Karpas-422 (cell line): ENCODE measurements around the gene GAK. TPM values are rescaled to one million over a fixed set of nuclear protein-coding genes. Genes with fewer than 3 reads are reported as not detected.

Experiments used
- DNase-seq: peaks from one replicate; pipeline ENCODE4 v3.0.0-alpha.2; 2015
- H2AFZ ChIP-seq: fragments of 200-600 bp; sonication (generic); 2 replicates; pipeline ENCODE4 v1.6.1; 2014; ENCODE audit warnings: antibody characterized with exemption, low read length, mixed read lengths
- H3K27ac ChIP-seq: fragments of 200-600 bp; sonication (generic); 2 replicates; pipeline ENCODE4 v1.5.1; 2014; ENCODE audit warnings: mild to moderate bottlenecking, low read length, moderate library complexity
- H3K27me3 ChIP-seq: fragments of 200-600 bp; sonication (generic); 2 replicates; pipeline ENCODE4 v1.6.1; 2014; ENCODE audit warnings: low read length, mixed read lengths
- H3K36me3 ChIP-seq: fragments of 200-600 bp; sonication (generic); 2 replicates; pipeline ENCODE4 v1.6.1; 2014; ENCODE audit warnings: low read length, mixed read lengths; ENCODE audit not compliant: insufficient read depth
- H3K4me1 ChIP-seq: fragments of 200-600 bp; sonication (generic); 2 replicates; pipeline ENCODE4 v1.6.1; 2014; ENCODE audit warnings: mild to moderate bottlenecking, low read length, mixed read lengths
- H3K4me2 ChIP-seq: fragments of 200-600 bp; sonication (generic); 2 replicates; pipeline ENCODE4 v1.6.1; 2014; ENCODE audit warnings: low read length, low read depth, mild to moderate bottlenecking; ENCODE audit not compliant: poor library complexity, severe bottlenecking
- H3K4me3 ChIP-seq: fragments of 200-600 bp; sonication (generic); 2 replicates; pipeline ENCODE4 v1.5.1; 2014; ENCODE audit warnings: mild to moderate bottlenecking, antibody characterized with exemption, low read length, mixed read lengths
- H3K79me2 ChIP-seq: fragments of 200-600 bp; sonication (generic); 2 replicates; pipeline ENCODE4 v1.6.1; 2014; ENCODE audit warnings: mild to moderate bottlenecking, low read length, mixed read lengths
- H3K9ac ChIP-seq: fragments of 200-600 bp; sonication (generic); 2 replicates; pipeline ENCODE4 v1.6.0; 2014; ENCODE audit warnings: low read length
- H3K9me2 ChIP-seq: fragments of 200-600 bp; sonication (generic), shearing (Covaris generic); replicated peaks from 2 replicates; pipeline ENCODE4 v1.6.0; 2014; ENCODE audit warnings: mild to moderate bottlenecking, low read length, moderate library complexity; ENCODE audit not compliant: insufficient read depth
- H3K9me3 ChIP-seq: fragments of 300-700, 200-600 bp; sonication (generic); 2 replicates; pipeline ENCODE4 v1.6.1; 2014; ENCODE audit warnings: low read length, mixed read lengths
- H4K20me1 ChIP-seq: fragments of 200-600 bp; sonication (generic); 2 replicates; pipeline ENCODE4 v1.6.1; 2014; ENCODE audit warnings: mild to moderate bottlenecking, antibody characterized with exemption, low read length, low read depth; ENCODE audit not compliant: insufficient read depth
- total RNA-seq: library from RNA; depleted of rRNA; stranded (reverse); fragments of >200 nt; shearing (Covaris generic); gene quantifications from 2 replicates; pipeline ENCODE4 v1.2.3, GENCODE V29; 2014; ENCODE audit warnings: low replicate concordance

The GAK gene
- total RNA-seq, 1 experiment from 2014 or later = 48.8 TPM

DNA sequence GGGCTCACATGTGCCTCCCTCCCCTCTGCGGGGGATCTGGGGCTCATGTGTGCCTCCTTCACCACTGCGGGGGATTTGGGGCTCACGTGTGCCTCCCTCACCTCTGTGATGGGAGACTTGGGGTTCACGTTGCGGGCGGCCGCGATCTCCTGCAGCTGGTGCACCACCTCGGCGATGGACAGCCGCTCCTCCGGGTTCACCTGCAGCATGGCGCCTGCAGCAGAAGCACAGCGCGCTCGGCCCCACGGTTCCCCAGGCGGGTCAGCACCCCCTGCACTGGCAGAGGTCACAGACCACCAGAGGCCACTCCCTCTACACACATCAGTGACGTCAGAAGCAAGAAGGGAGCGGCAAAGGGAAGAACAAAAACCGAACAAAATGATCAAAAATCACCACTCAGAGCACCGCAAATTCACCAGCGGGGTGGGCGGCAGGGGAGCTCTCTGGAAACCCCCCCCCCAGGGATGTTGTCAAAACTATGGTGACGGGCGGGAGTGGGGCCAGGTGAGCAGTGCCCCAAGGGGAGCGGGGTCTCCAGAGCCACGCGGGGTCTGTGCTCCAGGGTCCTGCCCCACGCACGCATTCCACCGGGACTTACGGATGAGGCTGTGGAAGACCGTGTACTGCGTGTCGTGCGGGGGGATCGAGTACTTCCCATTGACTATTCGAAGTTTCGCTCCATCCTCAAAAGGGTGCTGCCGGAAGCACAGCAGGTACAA, 38.7 kb downstream of the GAK start:
- no peak overlapping the region for H3K4me2 ChIP-seq
- H3K36me3 ChIP-seq = peaks cover 5% of the 10 kb centered on the region; the same call in 1 of the 2 replicates
- no peak overlapping the region for H2AFZ ChIP-seq
- no peaks in the 10 kb centered on the region for H3K4me1 ChIP-seq
- no peaks in the 10 kb centered on the region for H3K9me3 ChIP-seq
- H3K4me3 ChIP-seq = no peak overlapping the region
- H3K79me2 ChIP-seq = no peaks in the 10 kb centered on the region
- 0 out of 2 replicates have a peak, but pooled peaks cover 2% of the 10 kb centered on the region for H4K20me1 ChIP-seq
- no peak for DNase-seq
- no peak overlapping the region for H3K9ac ChIP-seq
- no peaks in the 10 kb centered on the region for H3K27me3 ChIP-seq
- H3K9me2 ChIP-seq = no peaks in the 10 kb centered on the region
- no peak overlapping the region for H3K27ac ChIP-seq

DNA sequence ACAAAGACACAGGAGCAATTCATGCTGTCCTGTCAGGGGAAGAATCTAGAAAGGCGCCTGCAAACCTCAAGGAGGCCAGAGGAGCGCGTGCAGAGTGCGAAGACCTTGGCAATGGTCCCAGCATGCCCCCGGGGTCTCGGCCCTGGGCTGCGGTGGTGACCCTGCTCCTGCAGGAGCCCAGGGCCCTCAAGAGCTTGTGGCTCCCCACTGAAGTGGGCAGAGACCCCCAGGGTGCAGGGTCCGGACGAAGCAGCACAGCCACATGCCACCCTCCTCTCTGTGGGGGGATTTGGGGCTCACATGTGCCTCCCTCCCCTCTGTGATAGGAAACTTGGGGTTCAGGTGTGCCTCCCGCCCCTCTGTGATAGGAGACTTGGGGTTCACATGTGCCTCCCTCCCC, 39.3 kb downstream of the GAK start:
- H3K9me3 ChIP-seq = no peaks in the 10 kb centered on the region
- H3K9me2 ChIP-seq = no peaks in the 10 kb centered on the region
- H3K4me1 ChIP-seq = no peaks in the 10 kb centered on the region
- H3K4me2 ChIP-seq = no peak overlapping the region
- no peak for DNase-seq
- H3K27me3 ChIP-seq = no peaks in the 10 kb centered on the region
- no peaks in the 10 kb centered on the region for H4K20me1 ChIP-seq
- no peaks in the 10 kb centered on the region for H3K79me2 ChIP-seq
- H3K9ac ChIP-seq = no peak overlapping the region
- H3K36me3 ChIP-seq = peaks cover 5% of the 10 kb centered on the region; the same call in 1 of the 2 replicates
- no peak overlapping the region for H3K4me3 ChIP-seq
- no peak overlapping the region for H3K27ac ChIP-seq
- no peak overlapping the region for H2AFZ ChIP-seq

DNA sequence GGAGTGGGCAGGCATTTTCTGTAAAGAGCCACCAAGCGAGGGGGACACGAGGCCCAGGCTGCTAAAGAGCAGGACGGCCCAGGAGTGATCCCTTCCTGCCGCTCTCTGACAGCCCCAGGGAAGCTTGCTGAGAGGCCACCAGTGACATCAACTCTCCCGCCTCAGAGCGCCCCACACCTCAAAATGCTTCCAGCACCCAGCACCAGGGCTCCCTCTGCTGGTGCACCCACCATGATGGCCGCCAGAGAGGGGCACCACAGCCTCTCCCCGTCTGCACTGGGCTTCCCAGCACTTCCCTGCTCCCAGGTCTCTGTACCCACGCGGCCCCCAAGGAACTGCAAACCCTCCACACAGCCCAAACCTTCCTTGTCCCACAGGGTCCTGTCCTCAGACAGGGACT, 40.4 kb downstream of the GAK start:
- Histone ChIP-seq H3K36me3 (peaks cover 4% of the 10 kb centered on the region; the same call in 1 of the 2 replicates), H3K27ac (no peak overlapping the region), H3K4me1 (no peaks in the 10 kb centered on the region), H3K4me2 (no peak overlapping the region), H3K9me2 (no peaks in the 10 kb centered on the region), H2AFZ (no peak overlapping the region), H3K9me3 (no peaks in the 10 kb centered on the region), H3K4me3 (no peak overlapping the region), H4K20me1 (no peaks in the 10 kb centered on the region), H3K79me2 (no peaks in the 10 kb centered on the region), H3K27me3 (no peaks in the 10 kb centered on the region), H3K9ac (no peak overlapping the region)
- DNase-seq = peak; percentile 73

DNA sequence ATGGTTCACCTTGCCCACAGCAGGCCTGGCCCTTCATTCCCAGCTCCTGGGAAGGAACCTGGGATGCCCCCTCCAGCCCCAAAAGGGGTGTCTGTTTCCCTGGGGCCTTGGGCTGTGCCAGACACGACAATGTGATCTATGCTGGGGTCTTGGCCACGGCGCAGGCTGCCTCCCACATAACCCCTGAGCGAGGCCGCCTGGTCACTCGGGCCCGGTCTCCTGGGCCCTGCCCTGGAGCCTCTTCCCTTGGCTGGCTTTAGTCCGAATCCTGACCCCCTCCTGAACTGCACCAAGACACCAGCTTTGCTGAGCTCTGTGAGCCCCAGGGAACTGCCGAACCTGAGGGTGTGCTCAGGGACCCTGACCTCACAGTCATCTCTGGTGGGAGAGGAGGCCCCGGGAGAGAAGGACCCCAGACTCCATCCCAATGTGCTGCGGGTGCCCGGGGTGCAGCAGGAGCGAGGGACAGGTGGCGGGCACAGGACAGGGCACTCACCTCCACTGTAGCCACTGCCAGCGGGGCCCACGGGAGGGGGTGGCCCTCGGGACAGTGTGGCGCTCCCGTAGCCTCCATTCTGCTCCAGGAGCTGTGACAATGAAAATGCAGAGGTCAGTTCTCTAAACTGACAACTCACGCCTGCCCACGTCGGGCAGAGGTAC, 42.0 kb downstream of the GAK start:
- Histone ChIP-seq H3K27me3 (no peaks in the 10 kb centered on the region), H3K36me3 (no peaks in the 10 kb centered on the region), H3K4me1 (no peaks in the 10 kb centered on the region), H3K9ac (no peak overlapping the region), H2AFZ (no peak overlapping the region), H4K20me1 (no peaks in the 10 kb centered on the region), H3K4me3 (no peak overlapping the region), H3K79me2 (no peaks in the 10 kb centered on the region), H3K9me3 (no peaks in the 10 kb centered on the region), H3K27ac (no peak overlapping the region), H3K4me2 (no peak overlapping the region), H3K9me2 (no peaks in the 10 kb centered on the region)
- no peak for DNase-seq

DNA sequence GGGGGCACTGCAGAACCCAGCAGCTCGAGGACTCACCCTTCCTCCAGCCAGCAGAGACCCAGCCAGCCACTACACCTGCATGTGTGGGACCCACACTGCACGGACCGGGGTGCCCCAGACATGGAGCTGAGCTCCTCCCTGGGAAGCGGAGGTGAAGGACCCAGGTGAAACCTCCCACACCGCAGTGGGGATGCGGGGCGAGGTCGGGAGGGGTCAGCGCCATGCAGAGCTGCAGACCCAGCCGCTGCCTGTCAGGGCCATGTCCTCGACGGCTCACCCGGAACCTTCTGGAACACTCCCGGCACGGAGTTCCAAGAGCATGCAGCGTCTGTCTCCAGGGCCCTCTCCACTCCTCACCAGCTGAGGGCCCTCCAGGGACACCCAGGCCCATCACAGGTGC, 42.6 kb downstream of the GAK start:
- Histone ChIP-seq H3K9me3 (no peaks in the 10 kb centered on the region), H3K9ac (no peak overlapping the region), H2AFZ (no peak overlapping the region), H3K4me3 (no peak overlapping the region), H3K79me2 (no peaks in the 10 kb centered on the region), H4K20me1 (no peaks in the 10 kb centered on the region), H3K4me2 (no peak overlapping the region), H3K27ac (no peak overlapping the region), H3K36me3 (no peaks in the 10 kb centered on the region), H3K9me2 (no peaks in the 10 kb centered on the region), H3K27me3 (no peaks in the 10 kb centered on the region), H3K4me1 (no peaks in the 10 kb centered on the region)
- DNase-seq = no peak

DNA sequence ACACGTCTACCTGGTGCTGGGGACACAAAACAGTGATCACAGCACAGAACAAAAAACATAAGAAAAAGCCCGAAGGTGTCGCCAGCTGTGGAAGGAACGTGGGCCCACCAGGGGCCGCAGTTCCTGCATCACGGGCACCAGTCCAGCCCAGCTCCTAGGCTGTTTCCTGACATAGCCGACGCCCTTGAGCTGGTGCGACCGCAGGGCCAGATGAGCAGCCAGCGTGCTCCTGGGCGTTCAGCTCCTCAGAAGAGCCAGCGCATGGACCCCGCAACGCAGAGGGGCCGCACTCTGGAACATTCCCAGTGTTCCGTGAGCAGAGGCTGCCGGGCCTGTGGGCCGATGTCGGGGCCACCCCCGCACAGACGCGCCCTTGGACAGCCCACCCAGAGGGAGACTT, 44.1 kb downstream of the GAK start:
- H2AFZ ChIP-seq = no peak overlapping the region
- no peak for DNase-seq
- H3K4me3 ChIP-seq = no peak overlapping the region
- H4K20me1 ChIP-seq = no peaks in the 10 kb centered on the region
- no peaks in the 10 kb centered on the region for H3K4me1 ChIP-seq
- H3K36me3 ChIP-seq = no peaks in the 10 kb centered on the region
- no peak overlapping the region for H3K27ac ChIP-seq
- H3K4me2 ChIP-seq = no peak overlapping the region
- no peak overlapping the region for H3K9ac ChIP-seq
- no peaks in the 10 kb centered on the region for H3K9me3 ChIP-seq
- no peaks in the 10 kb centered on the region for H3K79me2 ChIP-seq
- H3K27me3 ChIP-seq = no peaks in the 10 kb centered on the region
- H3K9me2 ChIP-seq = no peaks in the 10 kb centered on the region

DNA sequence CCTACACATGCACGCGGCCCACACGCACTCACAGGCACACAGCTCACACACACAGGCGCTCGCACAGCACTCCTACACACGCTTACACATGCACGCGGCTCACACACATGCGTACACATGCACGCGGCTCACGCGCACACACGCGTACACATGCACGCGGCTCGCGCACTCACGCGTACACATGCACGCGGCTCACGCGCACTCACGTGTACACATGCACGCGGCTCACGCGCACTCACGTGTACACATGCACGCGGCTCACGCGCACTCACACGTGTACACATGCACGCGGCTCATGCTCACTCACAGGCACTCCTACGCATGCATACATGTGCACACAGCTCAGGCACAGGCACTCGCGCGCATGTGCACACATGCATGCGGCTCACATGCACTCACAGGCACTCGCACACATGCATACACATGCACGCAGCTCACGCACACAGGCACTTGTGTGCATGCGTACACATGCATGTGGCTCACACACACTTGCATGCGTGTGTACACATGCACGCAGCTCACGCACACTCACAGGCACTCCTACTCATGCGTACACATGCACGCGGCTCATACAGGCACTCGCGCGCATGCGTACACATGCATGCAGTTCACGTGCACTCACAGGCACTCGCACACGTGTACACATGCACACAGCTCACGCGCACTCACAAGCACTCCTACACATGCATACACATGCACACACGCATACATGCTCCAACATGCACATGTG, 44.9 kb downstream of the GAK start:
- H3K27me3 ChIP-seq = no peaks in the 10 kb centered on the region

DNA sequence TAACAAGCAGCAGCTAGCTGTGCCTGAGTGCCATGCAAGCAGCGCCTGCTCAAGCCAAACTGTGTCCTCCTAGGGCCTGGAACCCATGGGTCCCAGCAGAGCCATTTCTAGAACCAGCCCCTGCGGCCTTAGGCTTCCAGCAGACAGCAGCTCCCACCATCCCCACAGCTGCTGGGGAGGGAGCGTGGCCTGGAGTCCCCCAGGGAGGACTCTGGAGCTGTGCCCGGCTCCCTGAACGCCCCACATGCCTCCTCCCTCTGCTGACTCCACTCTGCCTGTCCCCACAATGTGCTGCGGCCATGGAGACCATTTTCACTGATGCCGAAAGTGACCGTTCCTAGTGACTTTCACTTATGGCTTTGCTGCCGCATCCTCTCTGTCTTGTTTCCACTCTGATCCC, 45.9 kb downstream of the GAK start:
- Histone ChIP-seq H3K9me3 (no peaks in the 10 kb centered on the region), H3K27me3 (no peaks in the 10 kb centered on the region), H3K9ac (no peak overlapping the region), H3K4me1 (no peaks in the 10 kb centered on the region), H3K4me3 (no peak overlapping the region), H3K36me3 (no peaks in the 10 kb centered on the region), H2AFZ (no peak overlapping the region), H3K9me2 (no peaks in the 10 kb centered on the region), H3K27ac (no peak overlapping the region), H3K4me2 (no peak overlapping the region), H4K20me1 (no peaks in the 10 kb centered on the region), H3K79me2 (no peaks in the 10 kb centered on the region)
- no peak for DNase-seq

More for the DNA sequence above, 44.9 kb downstream of the GAK start:
- no peak for DNase-seq
- no peak overlapping the region for H3K27ac ChIP-seq
- no peaks in the 10 kb centered on the region for H3K4me1 ChIP-seq
- H3K9me2 ChIP-seq = no peaks in the 10 kb centered on the region
- H3K9ac ChIP-seq = no peak overlapping the region
- no peaks in the 10 kb centered on the region for H3K36me3 ChIP-seq
- H3K9me3 ChIP-seq = no peaks in the 10 kb centered on the region
- H2AFZ ChIP-seq = no peak overlapping the region
- no peak overlapping the region for H3K4me3 ChIP-seq
- H3K4me2 ChIP-seq = no peak overlapping the region
- H4K20me1 ChIP-seq = no peaks in the 10 kb centered on the region
- H3K79me2 ChIP-seq = no peaks in the 10 kb centered on the region
